Renal pelvis (tissue), 4 donors: ENCODE results near the gene KLHL34. TPM values are rescaled to one million over a fixed set of nuclear protein-coding genes. Genes with fewer than 3 reads are reported as not detected.

ENCODE experiments used
- DNase-seq: peaks from one replicate; pipeline ENCODE4 v3.0.0-alpha.2; 2013
- polyA plus RNA-seq, 3 donors: library from polyadenylated mRNA; unstranded; fragments of 120-200 nt; gene quantifications; one replicate each; pipeline ENCODE4 v1.2.1, GENCODE V29; 2013; ENCODE audit not compliant: insufficient read length in 3 of 3

KLHL34 gene
- polyA plus RNA-seq, 3 donors, result 0.08 to 0.12 (median 0.09) TPM

DNA sequence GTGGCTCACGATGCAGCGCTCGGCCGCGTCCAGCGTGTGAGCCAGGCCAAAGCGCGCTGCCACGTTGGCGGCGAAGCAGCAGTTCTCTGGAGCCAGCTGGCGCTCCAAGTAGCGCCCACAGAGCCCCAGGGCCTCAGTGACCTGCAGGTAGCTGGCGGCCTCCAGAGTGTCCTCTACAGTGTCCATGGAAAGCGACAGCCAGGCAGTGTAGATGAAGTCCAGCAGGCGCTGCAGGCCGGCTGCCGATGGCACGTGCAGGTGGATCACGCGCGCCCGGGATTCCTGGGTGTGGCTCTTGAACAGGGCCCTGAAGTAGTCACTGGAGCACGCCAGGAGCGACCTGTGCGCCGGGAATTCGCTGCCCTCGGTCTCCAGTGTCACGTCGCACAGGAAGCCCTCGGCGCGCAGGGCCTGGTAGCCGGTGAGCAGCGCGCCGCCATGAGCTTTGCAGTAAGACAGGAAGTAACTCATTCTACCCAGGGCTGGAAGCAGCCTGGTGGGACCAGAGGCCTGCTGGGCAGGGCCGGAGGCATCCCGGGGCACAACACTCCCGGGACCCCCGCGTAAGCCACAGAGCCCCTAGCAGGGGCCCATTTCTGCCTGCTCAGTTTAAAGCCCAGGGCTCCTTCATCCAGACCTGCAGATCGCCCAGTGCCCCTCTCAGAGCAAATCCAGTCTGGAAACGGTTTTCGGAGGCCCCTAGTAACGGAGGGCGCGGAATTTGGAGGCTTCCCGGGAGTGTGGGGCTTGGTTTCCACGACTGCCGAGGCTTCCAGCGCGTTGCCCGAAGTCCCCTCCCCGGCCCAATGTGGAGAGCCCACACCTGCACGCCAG lies 595 bp downstream of the KLHL34 start:
- DNase-seq, result no peak

DNA sequence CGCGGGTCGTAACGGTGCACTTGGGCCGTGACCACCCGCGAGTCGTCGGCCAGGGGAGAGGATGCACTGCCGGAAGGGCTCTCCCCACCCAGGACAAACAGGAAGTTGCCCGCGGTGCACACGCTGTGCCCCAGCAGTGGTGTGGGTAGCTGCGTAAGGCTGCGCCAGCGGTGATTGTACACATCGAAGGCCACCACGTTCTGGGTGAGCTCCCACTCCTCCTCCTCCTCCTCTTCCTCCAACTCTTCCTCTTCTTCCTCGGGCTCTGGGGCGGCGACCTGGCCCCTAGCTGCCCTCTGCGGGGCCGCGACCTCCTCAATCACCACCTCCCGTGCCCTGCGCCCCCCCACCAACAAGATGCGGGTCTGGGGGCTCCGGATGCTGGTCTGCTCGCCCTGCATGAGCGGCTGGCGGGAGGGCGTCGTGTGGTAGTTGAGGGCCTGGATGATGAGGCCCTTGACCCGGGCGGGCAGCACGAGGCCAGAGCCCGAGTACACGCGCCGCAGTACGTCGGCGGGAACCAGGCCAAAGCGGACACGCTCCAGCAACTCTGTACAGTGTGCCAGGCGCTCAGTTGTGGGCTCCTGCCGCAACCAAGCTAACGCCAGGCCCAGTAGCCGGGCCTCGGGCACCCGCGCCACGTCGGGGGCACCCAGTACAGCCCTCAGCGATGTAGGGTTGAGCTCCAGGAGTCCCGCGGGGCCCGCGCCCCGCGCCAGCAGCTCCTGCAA lies 1.4 kb downstream of the KLHL34 start:
- DNase-seq, result no peak

DNA sequence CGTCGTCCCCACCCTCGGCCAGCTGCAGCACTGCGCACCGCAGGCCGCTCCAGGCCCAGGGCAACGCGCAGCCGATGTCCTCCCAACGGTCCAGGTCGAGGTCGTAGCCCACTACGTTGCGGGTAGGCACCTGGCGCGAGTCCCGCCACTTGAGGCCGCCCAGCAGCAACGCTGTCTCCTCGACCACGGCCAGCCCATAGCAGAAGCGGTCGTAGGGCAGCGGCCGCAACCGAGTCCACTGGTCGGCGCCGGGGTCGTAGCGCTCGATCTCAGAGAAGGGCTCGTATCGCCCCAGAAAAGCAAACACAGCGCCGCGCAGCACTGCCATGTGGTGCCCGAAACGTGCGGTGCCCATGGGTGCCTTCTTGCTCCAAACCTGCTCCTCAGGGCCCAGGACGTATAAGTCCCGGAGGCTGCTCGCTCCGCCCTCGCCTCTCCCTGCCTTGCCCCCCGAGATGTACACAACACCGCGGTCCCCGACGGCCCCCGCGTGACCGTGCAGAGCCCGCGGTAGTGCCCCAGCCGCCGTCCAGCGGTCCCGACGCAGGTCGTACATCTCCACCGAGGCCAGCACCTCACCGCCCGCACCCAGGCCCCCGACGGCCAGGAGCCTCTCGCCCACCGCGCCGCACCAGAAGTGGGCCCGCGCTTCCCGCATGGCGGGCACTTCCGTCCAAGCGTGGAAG lies 2.1 kb downstream of the KLHL34 start:
- no peak for DNase-seq

DNA sequence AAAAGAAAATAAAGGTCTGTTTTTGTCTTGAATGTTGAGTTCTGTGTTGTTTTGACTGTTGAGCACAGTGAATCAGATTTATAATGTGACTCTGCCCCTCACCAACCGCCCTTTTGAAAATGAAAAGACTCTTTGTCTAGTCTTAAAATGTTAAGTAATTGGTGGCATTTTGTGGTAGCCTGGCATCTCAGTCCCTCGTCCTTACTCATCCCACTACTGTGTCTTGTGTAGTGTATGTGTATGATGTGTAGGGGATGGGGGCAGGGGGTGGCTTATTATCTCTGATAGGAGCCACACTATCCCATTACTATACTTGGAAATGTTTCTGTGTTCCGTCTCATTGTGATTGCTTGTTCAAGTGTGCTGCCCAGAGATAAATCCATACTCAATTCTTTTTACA lies 12.2 kb downstream of the KLHL34 start:
- DNase-seq, result no peak

DNA sequence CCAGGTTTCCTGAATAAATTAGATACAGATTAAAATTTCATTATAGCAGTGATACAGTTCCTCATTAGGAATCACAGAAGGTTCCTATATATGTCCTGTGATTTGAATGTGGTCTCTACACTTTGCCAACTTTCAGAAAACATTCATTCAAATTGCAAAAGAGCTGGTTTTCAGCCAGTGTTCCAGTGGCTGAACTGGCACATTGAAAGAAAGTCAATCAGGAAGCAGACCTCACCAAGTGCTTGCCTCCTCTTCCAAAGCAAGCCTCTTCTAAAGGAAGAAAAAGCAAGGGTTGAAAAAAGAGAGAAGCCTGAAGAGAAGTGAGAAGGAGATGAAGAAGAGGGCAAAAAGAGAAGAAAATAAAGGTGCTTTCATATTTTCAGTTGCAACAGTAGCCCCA lies 12.7 kb downstream of the KLHL34 start:
- DNase-seq, result no peak

DNA sequence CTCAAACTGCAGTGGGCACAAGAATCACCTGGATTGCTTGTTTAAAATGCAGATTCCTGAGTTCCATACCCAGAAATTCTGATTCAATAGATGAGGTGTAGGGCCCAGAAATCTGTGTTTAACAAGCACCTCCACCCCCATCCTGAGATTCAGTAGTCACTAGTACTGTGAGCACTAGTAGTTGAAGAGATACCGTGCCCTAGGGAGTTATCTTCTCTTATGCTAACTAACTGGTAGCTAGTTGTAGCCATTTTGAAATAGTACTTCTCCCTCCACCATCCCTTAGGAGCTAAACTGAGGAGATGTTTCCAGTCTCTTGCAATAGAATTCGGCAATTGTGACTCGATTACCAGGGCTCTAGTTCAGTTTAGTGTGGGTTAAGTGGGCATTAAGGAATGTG lies 18.4 kb downstream of the KLHL34 start:
- DNase-seq, result no peak

DNA sequence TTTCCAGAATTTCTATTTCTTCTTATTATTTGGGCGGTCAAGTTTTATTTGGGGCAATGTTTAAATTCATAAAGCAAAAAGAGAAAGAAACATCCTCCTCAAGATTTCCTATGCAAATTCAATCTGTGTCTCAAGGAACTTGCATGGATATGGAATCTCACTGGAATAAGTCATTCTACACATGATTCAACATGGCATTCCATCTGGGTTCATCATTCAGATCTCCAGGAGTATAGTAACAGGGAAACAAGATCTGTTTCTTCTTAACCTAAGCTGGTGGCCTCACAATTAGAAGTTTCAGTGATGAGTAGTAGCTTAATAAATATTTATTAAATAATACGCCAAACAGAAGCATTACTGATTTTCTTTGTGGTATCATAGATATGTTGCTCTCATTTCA lies 19.8 kb downstream of the KLHL34 start:
- DNase-seq, result no peak

DNA sequence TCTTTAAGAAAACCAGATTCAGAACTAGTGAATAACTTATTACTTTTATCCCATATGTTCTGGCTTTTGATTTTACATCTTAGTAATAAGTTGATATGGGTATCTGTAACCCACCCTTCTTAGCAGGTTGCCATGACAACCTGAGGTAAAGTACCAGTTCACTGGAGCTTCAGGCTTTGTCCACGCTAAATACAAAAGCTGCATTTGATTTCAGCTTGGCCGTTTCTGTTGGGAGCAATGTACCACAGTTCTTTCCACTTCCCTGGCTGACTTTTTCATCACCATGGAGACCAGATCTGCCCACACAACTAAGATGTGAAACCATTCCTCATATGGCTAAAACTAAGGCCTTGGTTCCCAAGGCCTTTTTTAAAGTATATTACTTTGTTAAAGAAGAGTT lies 26.1 kb downstream of the KLHL34 start:
- DNase-seq, result no peak

DNA sequence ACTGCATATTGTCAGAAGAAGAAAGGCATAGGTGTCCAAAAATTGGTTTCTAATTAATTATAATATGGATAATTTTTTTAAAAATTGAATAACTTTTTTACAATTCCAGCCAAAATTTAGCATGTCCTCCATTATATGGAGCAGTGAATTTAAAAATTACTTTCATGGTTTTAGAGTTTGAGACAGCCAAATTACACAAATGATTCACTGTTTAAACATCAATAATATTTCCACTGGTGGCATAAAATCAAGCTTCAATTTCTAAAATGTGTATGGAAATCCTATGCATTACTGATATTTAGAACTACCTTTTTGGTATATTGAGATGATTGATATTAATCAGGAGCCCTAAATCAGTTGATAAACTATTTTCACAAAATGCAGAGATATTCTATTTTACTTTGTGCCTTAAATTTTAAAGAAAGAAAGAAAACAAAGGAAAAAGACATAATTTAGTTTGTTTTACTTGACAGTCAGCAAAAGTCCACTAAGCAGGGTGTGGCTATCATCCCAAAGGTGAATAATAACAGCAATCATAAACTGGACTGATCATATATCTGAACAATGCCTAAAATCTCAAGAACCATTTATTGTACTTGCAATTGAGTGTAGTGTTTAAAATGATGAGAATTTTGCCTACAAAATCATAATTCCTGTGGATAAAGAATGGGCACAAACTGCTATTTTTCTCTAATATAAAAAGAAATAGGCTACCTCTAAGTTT lies 34.2 kb downstream of the KLHL34 start:
- no peak for DNase-seq

DNA sequence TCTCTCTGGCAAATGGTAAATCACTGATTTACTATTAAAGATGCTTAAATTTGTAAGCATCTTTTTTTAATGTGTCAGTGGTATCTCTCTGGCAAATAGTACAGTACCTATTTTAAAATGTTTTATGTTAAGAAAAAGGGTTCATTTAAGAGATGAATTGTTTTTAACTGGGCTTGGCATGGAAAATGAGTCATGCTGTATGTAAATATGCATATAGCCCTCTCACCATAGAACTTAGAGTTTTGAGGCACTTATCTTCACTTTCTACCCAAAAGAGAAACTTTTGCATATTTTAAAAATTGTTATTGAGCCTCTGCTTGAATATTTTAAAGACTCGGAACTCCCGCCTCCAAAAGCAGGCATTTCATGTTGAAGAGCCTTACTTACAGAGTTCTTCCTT lies 37.9 kb downstream of the KLHL34 start:
- no peak for DNase-seq

DNA sequence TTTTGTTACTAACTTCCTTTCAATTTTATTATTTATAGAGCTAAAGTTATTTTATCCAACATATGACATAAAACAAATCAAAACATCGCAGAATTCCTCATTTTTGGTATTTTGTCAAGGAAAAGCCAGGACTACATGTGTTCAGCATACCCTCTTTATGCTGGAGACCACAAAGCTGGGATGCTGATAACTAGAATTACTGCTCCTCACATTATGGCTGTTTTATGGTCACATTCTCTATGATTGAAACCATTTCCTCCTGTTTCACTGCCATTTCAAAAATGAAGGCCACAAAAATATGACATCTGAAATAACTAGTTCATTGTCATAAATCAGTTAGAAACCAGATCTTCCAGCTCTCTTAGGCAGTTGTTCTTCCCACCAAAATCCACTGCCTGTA lies 41.7 kb downstream of the KLHL34 start:
- no peak for DNase-seq

DNA sequence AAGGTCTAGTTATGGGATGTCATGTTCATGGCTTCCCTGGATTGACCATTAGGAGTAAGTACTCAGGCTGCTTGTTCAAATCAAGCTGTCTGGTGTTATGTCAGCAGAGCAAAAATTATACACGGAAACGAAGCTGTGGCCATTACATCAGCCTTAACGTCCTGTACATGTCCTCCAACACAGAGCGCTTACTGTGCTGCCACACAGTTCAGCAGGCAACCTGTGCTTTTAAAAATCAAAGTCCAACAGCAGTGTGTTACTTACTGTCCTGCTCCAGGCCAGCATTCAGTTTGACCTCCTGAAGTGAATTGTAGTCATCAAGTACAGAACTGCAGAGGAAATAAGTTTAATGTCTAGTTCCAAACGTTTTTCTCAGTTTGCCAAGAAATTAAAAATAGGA lies 46.0 kb downstream of the KLHL34 start:
- no peak for DNase-seq

DNA sequence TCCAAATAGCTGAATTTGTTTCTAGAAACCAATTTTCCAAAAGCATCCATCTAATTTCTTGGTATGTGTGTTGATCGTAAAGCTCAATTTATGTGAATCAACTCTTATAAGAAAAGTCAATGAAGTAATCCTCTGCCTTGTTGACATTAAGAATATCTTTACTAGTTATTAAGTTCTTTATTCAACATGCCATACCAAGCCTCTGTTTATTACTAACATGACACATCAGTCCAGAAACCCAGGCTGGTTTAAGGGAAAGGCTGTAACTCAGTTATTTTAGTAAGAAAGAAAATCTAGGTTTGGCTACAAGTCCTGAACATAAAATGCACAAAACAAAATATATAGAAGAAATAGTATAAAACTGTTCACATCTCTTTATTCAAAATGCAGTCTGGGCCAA lies 48.0 kb downstream of the KLHL34 start:
- DNase-seq, result no peak

DNA sequence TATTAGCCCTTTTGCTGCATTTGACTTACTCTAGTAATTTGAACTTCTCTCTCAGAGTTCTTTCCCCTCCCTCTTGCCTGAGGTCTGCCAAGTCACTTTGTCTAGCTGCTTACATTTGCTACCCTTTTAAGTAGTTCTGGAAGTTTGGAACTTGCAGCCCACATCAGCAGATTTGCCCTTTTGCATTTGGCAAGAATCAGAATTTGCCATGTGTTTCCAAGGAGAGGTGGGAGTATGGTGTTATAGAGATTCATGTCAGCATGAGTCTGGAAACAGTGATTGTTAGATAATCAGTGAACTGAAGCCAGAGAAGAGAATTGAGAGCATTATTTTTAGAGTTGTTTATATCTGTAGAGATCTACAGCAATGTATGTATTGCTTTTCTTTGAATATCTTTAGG lies 52.1 kb downstream of the KLHL34 start:
- DNase-seq, result no peak

Other genes starting within 250 kb of the KLHL34 start
- gene SMPX, start 99.8 kb upstream of the KLHL34 start, polyA plus RNA-seq, result under 1 TPM in 2 of 3 donors, not detected in 1; 0.19 to 0.57 TPM
- 10 to 100 TPM; 29.0 to 36.0 (median 29.8) TPM for gene MBTPS2, start 181.3 kb upstream of the KLHL34 start, polyA plus RNA-seq
- 1 to 10 TPM; 1.8 to 2.4 (median 2.2) TPM for gene YY2, start 197.7 kb upstream of the KLHL34 start, polyA plus RNA-seq